Body of pancreas (tissue), 4 donors: Measurements from ENCODE around the gene OR6C76. TPM values are rescaled to one million over a fixed set of nuclear protein-coding genes. Genes with fewer than 3 reads are reported as not detected.
"Not testable (repeated sequence)": the region's sequence is repeated elsewhere in the genome, so short reads cannot be mapped to it uniquely, and the experiment has no call there.

ENCODE experiments used
- ATAC-seq: fragments of 150-250 bp; one replicate; pipeline ENCODE4 v1.9.1; 2016
- DNase-seq, 4 donors: peaks; one replicate each; pipeline ENCODE4 v3.0.0-alpha.2; 2019
- H3K27ac ChIP-seq, 4 donors: fragments of 200-600 bp; sonication (generic); 1 replicate in 3 of 4; 2 replicates in 1 of 4; pipeline versions ENCODE4 v1.5.1 to v1.6.1; 2016 to 2019; ENCODE audit warnings: mild to moderate bottlenecking in 1 of 4, mixed read lengths in 1 of 4, moderate library complexity in 1 of 4
- H3K27me3 ChIP-seq, 2 donors: fragments of 200-600 bp; sonication (generic); one replicate each; pipeline ENCODE4 v1.6.0; 2016; ENCODE audit warnings: mild to moderate bottlenecking in 1 of 2
- H3K36me3 ChIP-seq, 2 donors: fragments of 200-600 bp; sonication (generic); replicated peaks in 1 of 2; 2 replicates each; pipeline ENCODE4 v1.5.1; 2016; ENCODE audit warnings: low read depth in 2 of 2; ENCODE audit not compliant: insufficient read depth in 1 of 2
- H3K4me1 ChIP-seq: fragments of 200-600 bp; sonication (generic); one replicate; pipeline ENCODE4 v1.6.0; 2016
- H3K4me3 ChIP-seq, 2 donors: fragments of 200-600 bp; sonication (generic); 1 replicate in 1 of 2; 2 replicates in 1 of 2; pipeline ENCODE4 v1.5.1; 2016 to 2019
- H3K9me3 ChIP-seq, 3 donors: fragments of 200-600 bp; sonication (generic); 1 replicate in 2 of 3; 2 replicates in 1 of 3; pipeline ENCODE4 v1.5.1; 2016
- CTCF ChIP-seq, 7 experiments: fragments of 450-650 bp in 4 of 7; fragments of 200-600 bp in 3 of 7; sonication (generic) in 3 of 7; IDR thresholded peaks; one replicate each; pipeline ENCODE4 v1.5.1; 2016 to 2019; ENCODE audit warnings: antibody characterized with exemption in 7 of 7
- POLR2A ChIP-seq, 3 donors: fragments of 450-650 bp; IDR thresholded peaks; one replicate each; pipeline ENCODE4 v1.6.1; 2016; ENCODE audit warnings: antibody characterized with exemption in 3 of 3, mild to moderate bottlenecking in 2 of 3
- WGBS, 2 donors: methylation state at CpG; one replicate each; pipeline ENCODE4 v1.1.5; 2017; 5-methylcytosine and 5-hydroxymethylcytosine counted together
- intact Hi-C: fragments of 100-400 bp; cut with DNase I; formaldehyde crosslinking; loops from one replicate; pipeline ENCODE4 v1.15.1; 2023
- total RNA-seq, 2 donors: library from RNA; depleted of rRNA; stranded (reverse); fragments of >200 nt; gene quantifications; one replicate each; pipeline ENCODE4 v1.1.0, GENCODE V29; 2016

OR6C76 gene
- total RNA-seq, 2 donors from 2014 or later: not detected

GRCh38 chr12:55446326-55446725 is 20.3 kb downstream of the OR6C76 start:
- DNase-seq (peak in 1 of 4 donors; percentile 4), ATAC-seq (no peak)
- H3K4me3 ChIP-seq: no peak overlapping the region
- intact Hi-C loops: no loop called here
- no peak overlapping the region for H3K27ac ChIP-seq
- H3K36me3 ChIP-seq: no peaks in the 10 kb centered on the region
- no peaks in the 10 kb centered on the region for H3K27me3 ChIP-seq
- no peak for TF ChIP-seq POLR2A (IDR thresholded peaks at IDR 0.05)
- peak in 5 of 7 experiments; percentile 11 to 57 (median 23) for TF ChIP-seq CTCF (IDR thresholded peaks at IDR 0.05)
- WGBS, 2 donors: 45 to 56% methylated on average over 5 of the region's 5 CpGs
- no peaks in the 10 kb centered on the region for H3K9me3 ChIP-seq
- H3K4me1 ChIP-seq: no peaks in the 10 kb centered on the region

GRCh38 chr12:55448825-55449224 is 22.8 kb downstream of the OR6C76 start:
- no peaks in the 10 kb centered on the region for H3K9me3 ChIP-seq
- H3K4me1 ChIP-seq: no peaks in the 10 kb centered on the region
- no peak overlapping the region for H3K27ac ChIP-seq
- DNase-seq (no peak), ATAC-seq (no peak)
- H3K4me3 ChIP-seq: no peak overlapping the region
- H3K27me3 ChIP-seq: no peaks in the 10 kb centered on the region
- intact Hi-C loops: no loop called here
- H3K36me3 ChIP-seq: no peaks in the 10 kb centered on the region
- no peak for TF ChIP-seq CTCF (IDR thresholded peaks at IDR 0.05)
- TF ChIP-seq POLR2A (IDR thresholded peaks at IDR 0.05): no peak

DNA sequence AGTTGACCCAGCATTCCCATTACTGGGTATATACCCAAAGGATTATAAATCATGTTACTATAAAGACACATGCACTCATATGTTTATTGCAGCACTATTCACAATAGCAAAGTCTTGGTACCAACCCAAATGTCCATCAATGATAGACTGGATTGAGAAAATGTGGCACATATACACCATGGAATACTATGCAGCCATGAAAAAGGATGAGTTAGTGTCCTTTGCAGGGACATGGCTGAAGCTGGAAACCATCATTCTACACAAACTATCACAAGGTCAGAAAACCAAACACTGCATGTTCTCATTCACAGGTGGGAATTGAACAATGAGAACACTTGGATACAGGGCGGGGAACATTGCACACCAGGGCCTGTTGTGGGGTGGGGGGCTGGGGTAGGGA is 38.9 kb downstream of the OR6C76 start:
- 80 to 87% methylated on average over 1 of the region's 1 CpG for WGBS, 2 donors
- DNase-seq, H3K4me1 ChIP-seq, H3K27me3 ChIP-seq, intact Hi-C loops, H3K36me3 ChIP-seq, ATAC-seq, H3K4me3 ChIP-seq, H3K27ac ChIP-seq, H3K9me3 ChIP-seq: not testable (repeated sequence)

DNA sequence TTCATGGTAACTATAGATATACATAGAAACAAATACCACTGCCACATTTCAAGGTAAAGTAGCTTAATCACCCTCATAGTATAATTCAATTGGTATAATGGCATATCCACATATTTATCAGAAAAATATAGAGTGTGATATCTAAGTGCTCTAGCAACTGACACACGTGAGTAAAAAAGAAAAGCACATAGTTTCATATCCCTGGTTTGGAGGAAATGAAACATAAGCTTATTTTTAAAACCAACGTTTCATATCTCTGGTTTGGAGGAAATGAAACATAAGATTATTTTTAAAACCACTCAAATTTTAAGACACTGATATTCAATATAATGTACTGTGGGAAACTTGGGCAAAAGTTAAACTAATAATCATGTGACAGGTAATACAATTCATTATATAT is 41.8 kb downstream of the OR6C76 start:
- H3K9me3 ChIP-seq: peaks cover 0 to 4% (median 0%) of the 10 kb centered on the region in 3 donors
- DNase-seq: no peak
- H3K27ac ChIP-seq: no peak overlapping the region
- 31 to 33% methylated on average over 2 of the region's 2 CpGs for WGBS, 2 donors
- intact Hi-C loops: no loop called here
- no peaks in the 10 kb centered on the region for H3K4me1 ChIP-seq
- no peak for ATAC-seq
- H3K4me3 ChIP-seq: no peak overlapping the region
- TF ChIP-seq POLR2A (IDR thresholded peaks at IDR 0.05) (no peak), CTCF (IDR thresholded peaks at IDR 0.05) (no peak)
- H3K36me3 ChIP-seq: no peaks in the 10 kb centered on the region
- no peaks in the 10 kb centered on the region for H3K27me3 ChIP-seq

DNA sequence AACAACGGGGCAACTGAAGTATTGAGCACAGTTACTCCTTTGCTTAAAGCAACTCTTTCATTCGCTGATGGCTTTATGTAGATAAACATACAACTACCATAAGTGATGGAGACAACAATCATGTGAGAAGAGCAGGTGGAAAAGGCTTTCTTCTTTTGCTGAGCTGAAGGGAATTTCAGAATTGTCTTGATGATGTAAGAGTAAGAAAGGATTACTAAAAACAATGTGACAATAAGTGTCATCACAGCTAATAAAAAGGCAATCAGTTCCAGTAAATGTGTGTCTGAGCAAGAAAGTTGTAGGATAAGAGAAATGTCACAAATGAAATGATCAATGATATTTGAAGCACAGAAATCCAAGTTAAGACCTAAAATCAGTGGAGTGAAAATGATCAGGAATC is 43.2 kb downstream of the OR6C76 start:
- Histone ChIP-seq H3K27me3 (no peaks in the 10 kb centered on the region), H3K4me3 (no peak overlapping the region), H3K4me1 (no peaks in the 10 kb centered on the region), H3K36me3 (no peaks in the 10 kb centered on the region), H3K9me3 (peaks cover 0 to 4% (median 0%) of the 10 kb centered on the region in 3 donors), H3K27ac (no peak overlapping the region)
- ATAC-seq (no peak), DNase-seq (no peak)
- TF ChIP-seq CTCF (IDR thresholded peaks at IDR 0.05) (no peak), POLR2A (IDR thresholded peaks at IDR 0.05) (no peak)
- 66 to 80% methylated on average over 2 of the region's 2 CpGs for WGBS, 2 donors
- intact Hi-C loops: no loop called here
